HepG2 (cell line): ENCODE results near the gene ODC1. TPM values are rescaled to one million over a fixed set of nuclear protein-coding genes. Genes with fewer than 3 reads are reported as not detected.

Experiments used
- BHLHE40 ChIP-seq: IDR thresholded peaks from 2 replicates; pipeline ENCODE4 v1.6.1; 2011; ENCODE audit warnings: low read length, improper control_type of control experiment
- ETV5 ChIP-seq: IDR thresholded peaks from 2 replicates; pipeline ENCODE4 v1.6.1; 2018; ENCODE audit warnings: missing biosample characterization, missing genetic modification reagents, inconsistent platforms, borderline replicate concordance
- FIP1L1 ChIP-seq: fragments of 200-400 bp; formaldehyde crosslinking; IDR thresholded peaks from 2 replicates; pipeline ENCODE4 v1.6.1; 2018; ENCODE audit warnings: low read depth, mild to moderate bottlenecking, low read length, moderate library complexity, borderline replicate concordance; ENCODE audit not compliant: insufficient read depth
- HOXD1 ChIP-seq: sonication (generic); formaldehyde crosslinking; IDR thresholded peaks from 2 replicates; pipeline ENCODE4 v1.5.0; 2020; ENCODE audit warnings: missing genetic modification reagents
- ISL2 ChIP-seq: sonication (generic); formaldehyde crosslinking; IDR thresholded peaks from 2 replicates; pipeline ENCODE4 v1.5.0; 2020; ENCODE audit warnings: missing genetic modification reagents
- KDM1A ChIP-seq: IDR thresholded peaks from 2 replicates; pipeline ENCODE4 v1.6.1; 2016; ENCODE audit warnings: missing compliant biosample characterization
- MIER2 ChIP-seq: IDR thresholded peaks from 2 replicates; pipeline ENCODE4 v1.6.1; 2016; ENCODE audit warnings: missing biosample characterization, missing genetic modification reagents
- MYC ChIP-seq: sonication (generic); formaldehyde crosslinking; IDR thresholded peaks from 2 replicates; pipeline ENCODE4 v1.9.0; 2021; ENCODE audit warnings: missing genetic modification reagents, borderline replicate concordance
- PCBP1 ChIP-seq: fragments of 200-400 bp; formaldehyde crosslinking; IDR thresholded peaks from 2 replicates; pipeline ENCODE4 v1.6.1; 2017; ENCODE audit warnings: mild to moderate bottlenecking, low read depth, low read length, borderline replicate concordance
- POGK ChIP-seq: sonication (generic); formaldehyde crosslinking; conservative IDR thresholded peaks from 2 replicates; pipeline ENCODE4 v1.8.0; 2022; ENCODE audit warnings: mild to moderate bottlenecking, moderate library complexity, missing genetic modification reagents
- POLR2AphosphoS2 ChIP-seq: IDR thresholded peaks from 2 replicates; pipeline ENCODE4 v1.6.1; 2011; ENCODE audit warnings: low read depth, low read length, improper control_type of control experiment
- RARA ChIP-seq: IDR thresholded peaks from 2 replicates; pipeline ENCODE4 v1.6.1; 2016; ENCODE audit warnings: missing genetic modification reagents, missing compliant biosample characterization
- RARG ChIP-seq: sonication (generic); formaldehyde crosslinking; IDR thresholded peaks from 2 replicates; pipeline ENCODE4 v1.4.0; 2020; ENCODE audit warnings: low read depth, mild to moderate bottlenecking, missing genetic modification reagents
- RCOR2 ChIP-seq: IDR thresholded peaks from 2 replicates; pipeline ENCODE4 v1.6.1; 2016; ENCODE audit warnings: missing biosample characterization, missing genetic modification reagents
- SALL1 ChIP-seq: sonication (generic); formaldehyde crosslinking; IDR thresholded peaks from 2 replicates; pipeline ENCODE4 v1.8.0; 2022; ENCODE audit warnings: mild to moderate bottlenecking, missing genetic modification reagents
- STAG1 ChIP-seq: sonication (generic); formaldehyde crosslinking; IDR thresholded peaks from 2 replicates; pipeline ENCODE4 v1.4.0; 2020; ENCODE audit warnings: missing genetic modification reagents
- WIZ ChIP-seq: sonication (generic); formaldehyde crosslinking; IDR thresholded peaks from 2 replicates; pipeline ENCODE4 v1.5.1; 2020; ENCODE audit warnings: mild to moderate bottlenecking, missing genetic modification reagents
- ZEB1 ChIP-seq: IDR thresholded peaks from 2 replicates; pipeline ENCODE4 v1.6.1; 2012; ENCODE audit warnings: mild to moderate bottlenecking, low read depth, inconsistent platforms; ENCODE audit not compliant: insufficient replicate concordance
- ZHX1 ChIP-seq: sonication (generic); formaldehyde crosslinking; IDR thresholded peaks from 2 replicates; pipeline ENCODE4 v1.8.1; 2022; ENCODE audit warnings: low read depth, mild to moderate bottlenecking, missing genetic modification reagents
- ZNF780A ChIP-seq: sonication (generic); formaldehyde crosslinking; IDR thresholded peaks from 2 replicates; pipeline ENCODE4 v1.8.0; 2022; ENCODE audit warnings: mild to moderate bottlenecking, missing genetic modification reagents, moderate library complexity
- polyA plus RNA-seq, 8 experiments: library from polyadenylated mRNA; depleted of rRNA in 3 of 8; stranded (reverse) in 7 of 8; unstranded in 1 of 8; fragments of >200 nt; fragmentation: Illumina TruSeq in 4 of 8; extraction: Trizol in 4 of 8; gene quantifications; 2 replicates each; pipeline versions ENCODE4 v1.2.1 to v1.2.3, GENCODE V29; 2011 to 2016; ENCODE audit warnings: low read depth in 4 of 8, missing spikeins in 1 of 8, mixed read lengths in 1 of 8; ENCODE audit not compliant: insufficient read depth in 1 of 8
- total RNA-seq, 5 experiments: library from RNA; depleted of rRNA; stranded (reverse); fragments of >200 nt; fragmentation: Illumina TruSeq; extraction: Trizol; gene quantifications; 2 replicates each; pipeline ENCODE4 v1.2.3, GENCODE V29; 2016; ENCODE audit warnings: low read depth in 1 of 5
- TF ChIP-seq, protein P1 (sequence below): sonication (generic); formaldehyde crosslinking; IDR thresholded peaks from 2 replicates; pipeline ENCODE4 v1.5.0; 2020; ENCODE audit warnings: mild to moderate bottlenecking, missing genetic modification reagents
- TF ChIP-seq, protein P2 (sequence below): IDR thresholded peaks from 2 replicates; pipeline ENCODE4 v1.6.1; 2016; ENCODE audit warnings: missing compliant biosample characterization, missing genetic modification reagents, borderline replicate concordance

Gene ODC1
- total and polyA plus RNA-seq, 2 of the 13 experiments (the other 11 are each of a cell fraction or from before 2014, with no cell fraction given), result 142 to 371 TPM

DNA sequence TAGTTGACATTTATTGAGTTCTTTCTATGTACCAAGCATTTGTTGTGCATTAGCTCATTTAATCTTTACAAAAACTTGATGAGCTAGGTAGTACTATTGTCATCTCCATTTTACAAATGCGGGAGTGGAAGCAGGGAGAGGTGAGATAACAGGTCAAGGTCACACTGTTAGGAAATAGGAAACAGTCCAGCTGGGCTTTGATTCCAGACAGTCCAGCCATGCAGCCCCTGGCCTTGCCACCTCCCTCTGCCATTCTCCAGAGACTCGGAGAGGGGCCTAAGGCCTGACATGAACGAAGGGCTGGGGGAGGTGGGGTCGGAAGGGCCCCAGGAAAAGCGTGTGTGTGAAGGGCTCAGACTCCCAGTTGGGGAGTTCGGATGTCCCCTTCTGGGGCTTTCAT, 55.6 kb downstream of the ODC1 start (continued):
- TF ChIP-seq POGK (CRISPR knock-in tag), result 0 out of 2 replicates have a peak, but pooled peaks have one; percentile 28
- no peak for TF ChIP-seq POLR2AphosphoS2
- TF ChIP-seq KDM1A (CRISPR knock-in tag), result no peak
- no peak for TF ChIP-seq STAG1 (CRISPR knock-in tag)
- no peak for TF ChIP-seq PCBP1
- peak; percentile 56; the same call in 1 of the 2 replicates for TF ChIP-seq ISL2 (CRISPR knock-in tag)
- TF ChIP-seq RCOR2 (CRISPR knock-in tag), result peak; percentile 46; the same call in 1 of the 2 replicates
- TF ChIP-seq, protein P1, sequence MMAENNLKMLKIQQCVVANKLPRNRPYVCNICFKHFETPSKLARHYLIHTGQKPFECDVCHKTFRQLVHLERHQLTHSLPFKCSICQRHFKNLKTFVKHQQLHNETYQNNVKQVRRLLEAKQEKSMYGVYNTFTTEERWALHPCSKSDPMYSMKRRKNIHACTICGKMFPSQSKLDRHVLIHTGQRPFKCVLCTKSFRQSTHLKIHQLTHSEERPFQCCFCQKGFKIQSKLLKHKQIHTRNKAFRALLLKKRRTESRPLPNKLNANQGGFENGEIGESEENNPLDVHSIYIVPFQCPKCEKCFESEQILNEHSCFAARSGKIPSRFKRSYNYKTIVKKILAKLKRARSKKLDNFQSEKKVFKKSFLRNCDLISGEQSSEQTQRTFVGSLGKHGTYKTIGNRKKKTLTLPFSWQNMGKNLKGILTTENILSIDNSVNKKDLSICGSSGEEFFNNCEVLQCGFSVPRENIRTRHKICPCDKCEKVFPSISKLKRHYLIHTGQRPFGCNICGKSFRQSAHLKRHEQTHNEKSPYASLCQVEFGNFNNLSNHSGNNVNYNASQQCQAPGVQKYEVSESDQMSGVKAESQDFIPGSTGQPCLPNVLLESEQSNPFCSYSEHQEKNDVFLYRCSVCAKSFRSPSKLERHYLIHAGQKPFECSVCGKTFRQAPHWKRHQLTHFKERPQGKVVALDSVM (CRISPR knock-in tag), result no peak
- TF ChIP-seq, protein P2, sequence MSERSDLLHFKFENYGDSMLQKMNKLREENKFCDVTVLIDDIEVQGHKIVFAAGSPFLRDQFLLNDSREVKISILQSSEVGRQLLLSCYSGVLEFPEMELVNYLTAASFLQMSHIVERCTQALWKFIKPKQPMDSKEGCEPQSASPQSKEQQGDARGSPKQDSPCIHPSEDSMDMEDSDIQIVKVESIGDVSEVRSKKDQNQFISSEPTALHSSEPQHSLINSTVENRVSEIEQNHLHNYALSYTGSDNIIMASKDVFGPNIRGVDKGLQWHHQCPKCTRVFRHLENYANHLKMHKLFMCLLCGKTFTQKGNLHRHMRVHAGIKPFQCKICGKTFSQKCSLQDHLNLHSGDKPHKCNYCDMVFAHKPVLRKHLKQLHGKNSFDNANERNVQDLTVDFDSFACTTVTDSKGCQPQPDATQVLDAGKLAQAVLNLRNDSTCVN (CRISPR knock-in tag), result peak; percentile 70; the same call in 1 of the 2 replicates
- TF ChIP-seq MYC (CRISPR knock-in tag), result peak; percentile 38; the same call in 1 of the 2 replicates
- TF ChIP-seq HOXD1 (CRISPR knock-in tag), result no peak
- TF ChIP-seq SALL1 (CRISPR knock-in tag), result peak; percentile 60; the same call in 1 of the 2 replicates
- no peak for TF ChIP-seq WIZ (CRISPR knock-in tag)
- TF ChIP-seq RARG (CRISPR knock-in tag), result no peak
- TF ChIP-seq ETV5, result peak; percentile 82
- TF ChIP-seq FIP1L1, result no peak
- TF ChIP-seq ZNF780A (CRISPR knock-in tag), result no peak
- TF ChIP-seq ZHX1, result 0 out of 2 replicates have a peak, but pooled peaks have one; percentile 45
- peak; percentile 57; the same call in 1 of the 2 replicates for TF ChIP-seq MIER2
- no peak for TF ChIP-seq BHLHE40
- TF ChIP-seq RARA, result peak; percentile 98
- no peak for TF ChIP-seq ZEB1
